DMS114 treated with DMSO at 0.1 percent for 48 hours (cell line): ENCODE results near the gene FGD4.

Source experiments
- DNase-seq: peaks from one replicate; lab custom pipeline; 2025; ENCODE audit not compliant: unreplicated experiment; lab: John Stamatoyannopoulos, UW

Gene FGD4

DNA sequence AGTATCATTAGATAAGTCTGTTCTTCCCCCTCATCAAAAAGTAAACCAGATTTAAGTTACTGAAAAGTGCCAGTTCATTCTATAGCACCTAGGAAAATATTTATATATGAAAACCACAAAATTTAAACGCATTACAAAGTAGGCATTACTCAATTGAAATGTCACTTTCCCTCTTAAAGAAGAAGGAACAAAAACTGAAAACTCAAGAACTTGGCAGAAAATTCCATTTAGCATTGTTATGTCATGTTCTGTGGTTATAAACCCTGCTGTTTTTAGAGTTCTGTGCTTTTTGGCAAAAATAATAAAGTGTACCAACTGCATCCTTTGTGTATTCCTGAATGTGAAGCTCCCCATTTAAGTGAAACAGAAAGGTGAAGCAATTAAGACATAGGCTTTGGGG lies 3.6 kb downstream of the FGD4 start:
- DNase-seq, result no peak

- no peak for DNase-seq
Observed at GRCh38 chr12:32407795-32408194, 8.4 kb downstream of the FGD4 start.

GRCh38 chr12:32413412-32413811 lies 14.1 kb downstream of the FGD4 start:
- DNase-seq, result no peak

DNA sequence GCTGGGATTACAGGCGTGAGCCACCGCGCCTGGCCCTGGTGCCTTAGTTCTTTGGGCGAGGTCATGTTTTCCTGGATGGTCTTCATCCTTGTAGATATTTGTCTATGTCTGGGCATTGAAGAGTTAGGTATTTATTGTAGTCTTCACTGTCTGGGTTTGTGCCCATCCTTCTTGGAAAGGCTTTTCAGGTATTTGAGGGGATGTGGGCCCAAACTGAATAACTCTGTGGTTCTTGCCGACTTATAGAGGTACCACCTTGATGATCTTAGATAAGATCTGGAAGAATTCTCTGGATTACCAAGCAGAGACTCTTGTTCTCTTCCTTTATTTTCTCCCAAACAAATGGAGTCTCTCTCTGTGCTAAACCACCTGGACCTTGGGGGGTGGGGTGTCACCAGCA lies 18.9 kb downstream of the FGD4 start:
- DNase-seq, result no peak

- DNase-seq, result no peak
Observed at GRCh38 chr12:32418903-32419519, 19.7 kb downstream of the FGD4 start.

- DNase-seq, result no peak
Observed at GRCh38 chr12:32419520-32419960, 20.2 kb downstream of the FGD4 start.

DNA sequence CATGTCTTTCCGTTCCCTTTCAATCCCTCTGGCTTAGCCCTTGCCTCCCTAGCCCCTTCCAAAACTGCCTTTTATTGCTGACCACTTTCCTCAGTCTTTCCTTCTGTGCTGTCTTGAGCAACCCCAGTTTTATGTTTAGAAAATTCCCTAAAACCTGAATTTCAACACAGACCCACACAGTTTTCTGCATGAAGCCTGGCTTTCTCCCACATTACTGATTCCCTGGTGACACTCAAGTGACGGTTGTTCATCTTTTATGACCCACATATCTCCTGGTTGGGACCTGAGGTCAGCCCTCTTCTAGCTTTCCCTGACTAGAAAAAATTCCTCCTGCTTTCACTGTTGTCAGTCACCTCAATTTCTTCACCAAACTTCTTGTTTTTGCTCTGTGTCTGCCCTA lies 21.0 kb downstream of the FGD4 start:
- DNase-seq, result no peak

DNA sequence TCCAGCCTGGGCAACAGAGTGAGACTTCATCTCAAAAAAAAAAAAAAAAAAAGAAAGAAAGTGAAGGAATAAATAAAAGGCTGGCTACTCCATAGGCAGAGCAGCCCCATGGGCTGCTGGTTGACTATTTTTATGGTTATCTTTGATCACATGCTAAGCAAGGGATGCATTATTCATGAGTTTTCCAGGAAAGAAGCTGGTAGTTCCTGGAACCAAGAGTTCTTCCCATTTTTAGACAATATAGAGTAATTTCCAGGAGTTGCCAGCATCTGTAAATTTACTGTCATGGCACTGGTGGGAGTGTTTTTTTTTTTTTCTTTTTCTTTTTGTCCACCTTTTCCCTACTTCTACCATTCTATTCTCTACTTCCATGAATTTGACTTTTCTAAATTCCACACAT lies 24.2 kb downstream of the FGD4 start:
- no peak for DNase-seq

DNA sequence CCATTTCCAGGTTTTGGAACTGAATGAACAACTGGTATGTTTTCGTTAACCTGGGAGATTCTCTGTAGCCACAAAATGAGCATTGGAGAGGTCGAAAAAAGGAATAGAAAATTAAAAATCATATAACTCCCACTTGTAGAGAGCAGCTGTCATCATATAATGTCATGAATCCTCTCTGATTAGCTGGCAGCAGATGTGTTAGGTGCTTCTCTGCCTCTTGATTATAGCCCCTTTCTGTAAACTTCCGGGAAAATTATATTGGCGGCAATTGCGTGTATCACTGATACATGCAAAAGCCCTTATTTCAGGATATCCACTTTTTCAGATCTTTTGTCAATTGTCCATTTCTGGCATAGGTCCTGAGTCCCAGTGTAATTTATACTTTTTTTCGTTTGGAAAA lies 31.7 kb downstream of the FGD4 start:
- no peak for DNase-seq

DNA sequence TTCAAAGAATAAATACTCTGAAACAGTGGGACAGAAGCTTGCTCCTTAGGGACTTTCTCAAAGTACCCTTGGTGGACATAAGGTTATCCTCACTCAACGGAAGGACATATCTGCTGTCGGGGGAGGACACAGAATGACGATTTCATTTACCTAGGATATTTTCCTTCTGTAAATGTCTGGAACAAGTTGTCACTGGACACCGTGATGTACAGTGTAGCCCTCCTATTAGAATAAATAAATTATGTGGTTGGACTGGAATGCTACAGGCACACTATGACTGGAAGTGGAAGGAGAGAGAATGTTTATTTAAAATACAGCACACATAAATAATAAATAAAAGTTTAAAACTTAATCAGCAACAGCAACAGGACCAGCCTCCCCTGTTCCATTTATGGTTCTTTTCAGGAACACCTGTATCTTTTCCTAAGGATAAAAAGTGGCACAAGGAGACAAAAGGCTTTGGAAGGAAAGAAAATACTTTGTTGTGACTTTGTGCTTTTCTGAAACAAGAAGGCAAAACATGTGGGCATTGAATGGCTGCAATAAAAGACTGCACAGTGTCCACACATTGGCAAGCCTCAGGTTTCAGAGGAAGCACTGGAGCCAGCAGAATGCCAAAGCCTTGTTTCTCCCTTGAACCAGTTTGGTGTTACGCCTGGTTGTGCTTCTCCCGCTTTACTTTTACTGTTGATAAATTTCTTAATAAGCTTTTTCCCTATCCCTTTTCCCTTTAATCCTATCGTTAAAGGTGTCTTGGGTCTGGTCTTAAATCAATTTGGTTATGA lies 36.8 kb downstream of the FGD4 start:
- no peak for DNase-seq

DNA sequence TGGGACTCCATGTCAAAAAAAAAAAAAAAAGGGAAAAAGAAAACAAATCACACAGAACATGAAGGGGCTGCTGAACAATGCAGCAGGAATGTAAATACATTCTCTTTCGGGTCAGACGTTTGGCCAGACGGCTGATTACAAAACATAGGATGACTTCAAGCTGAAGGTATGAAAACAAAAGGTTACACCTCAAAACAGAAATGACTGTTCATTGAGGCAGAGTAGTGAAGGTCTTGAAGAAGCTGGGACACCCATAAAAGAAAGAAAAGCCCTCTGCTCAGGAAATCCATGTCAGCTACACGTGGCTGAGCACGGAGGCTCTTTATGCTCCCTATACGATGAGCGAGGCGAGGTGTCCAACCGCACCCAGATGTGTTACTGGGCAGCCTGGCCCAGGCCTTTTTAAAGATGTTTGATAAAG lies 37.7 kb downstream of the FGD4 start:
- DNase-seq, result no peak

GRCh38 chr12:32440120-32440865 lies 40.9 kb downstream of the FGD4 start:
- no peak for DNase-seq

DNA sequence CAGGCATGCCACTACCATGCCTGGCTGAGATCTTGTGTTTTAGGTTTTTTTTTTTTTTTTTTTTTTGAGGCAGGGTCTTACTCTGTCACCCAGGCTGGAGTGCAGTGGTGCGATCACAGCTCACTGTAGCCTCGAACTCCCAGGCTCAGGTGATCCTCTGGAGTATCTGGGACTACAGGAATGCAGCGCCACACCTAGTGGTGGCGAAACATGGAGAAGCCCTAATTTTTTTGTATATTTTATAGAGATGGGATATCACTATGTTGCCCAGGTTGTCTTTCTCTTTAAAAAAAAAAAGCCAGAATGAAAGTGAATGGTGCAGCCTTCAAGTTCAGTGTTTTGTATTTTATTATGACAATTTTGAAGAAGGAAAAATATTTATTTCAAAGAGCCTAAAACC lies 44.1 kb downstream of the FGD4 start:
- DNase-seq, result no peak

DNA sequence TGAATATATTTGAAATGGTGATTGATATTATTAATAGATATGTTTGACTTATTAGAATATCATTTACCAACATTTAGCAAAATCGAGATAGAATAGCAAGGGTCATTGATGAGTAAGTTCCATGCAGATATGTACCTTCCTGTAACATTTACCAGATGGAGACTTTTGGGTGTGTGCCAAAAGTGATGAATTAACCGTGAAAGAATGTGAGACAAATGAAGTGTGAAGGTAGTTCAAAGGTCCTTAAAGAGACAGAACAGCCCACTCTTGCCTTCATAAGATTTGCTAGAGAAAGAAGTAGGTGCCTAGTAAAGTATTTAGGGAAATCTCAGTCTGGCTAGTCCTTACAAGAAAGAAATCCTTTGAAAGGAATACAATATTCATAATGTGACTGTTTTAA lies 45.5 kb downstream of the FGD4 start:
- no peak for DNase-seq

GRCh38 chr12:32445356-32445755 lies 46.0 kb downstream of the FGD4 start:
- DNase-seq, result no peak

DNA sequence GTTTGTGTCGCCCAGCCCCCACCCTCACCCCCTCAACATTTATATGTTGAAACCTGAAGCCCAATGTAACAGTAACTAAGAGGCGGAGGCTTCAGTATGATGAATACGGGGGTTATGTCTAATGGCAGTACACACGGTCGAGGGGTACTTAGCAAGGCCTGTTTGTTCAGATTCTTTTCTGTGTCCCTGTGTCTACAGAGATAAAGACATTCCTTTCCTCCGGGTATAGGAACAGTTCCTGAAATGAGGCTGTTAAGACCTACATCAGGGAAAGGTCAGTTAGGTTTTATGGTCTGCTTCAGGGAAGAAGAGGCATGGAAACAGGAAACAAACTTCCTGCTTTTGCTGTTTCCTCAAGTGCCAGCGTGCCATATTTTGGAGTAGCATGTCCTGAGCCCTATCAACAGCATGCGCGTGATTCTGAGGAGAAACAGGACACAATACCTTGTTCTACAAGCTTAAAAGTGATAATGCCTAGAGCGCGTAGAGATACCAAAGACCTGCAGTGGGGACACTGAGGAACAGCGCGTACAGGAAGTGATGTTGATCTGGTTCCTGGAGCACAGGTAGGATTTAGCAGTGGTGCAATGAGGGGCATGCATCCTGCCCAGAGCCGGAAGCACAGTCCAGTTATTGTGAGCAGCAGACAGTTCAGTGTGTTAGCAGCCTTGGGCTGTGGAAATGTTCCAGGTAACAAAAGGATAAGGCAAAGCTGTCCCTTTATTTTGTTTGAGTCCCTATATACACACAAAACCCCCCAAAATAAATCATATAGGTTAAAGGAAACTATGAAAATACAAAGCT lies 47.2 kb downstream of the FGD4 start:
- no peak for DNase-seq

- no peak for DNase-seq
Observed at GRCh38 chr12:32448586-32448985, 49.2 kb downstream of the FGD4 start.

- DNase-seq, result no peak
Observed at GRCh38 chr12:32450363-32450762, 51.0 kb downstream of the FGD4 start.

DNA sequence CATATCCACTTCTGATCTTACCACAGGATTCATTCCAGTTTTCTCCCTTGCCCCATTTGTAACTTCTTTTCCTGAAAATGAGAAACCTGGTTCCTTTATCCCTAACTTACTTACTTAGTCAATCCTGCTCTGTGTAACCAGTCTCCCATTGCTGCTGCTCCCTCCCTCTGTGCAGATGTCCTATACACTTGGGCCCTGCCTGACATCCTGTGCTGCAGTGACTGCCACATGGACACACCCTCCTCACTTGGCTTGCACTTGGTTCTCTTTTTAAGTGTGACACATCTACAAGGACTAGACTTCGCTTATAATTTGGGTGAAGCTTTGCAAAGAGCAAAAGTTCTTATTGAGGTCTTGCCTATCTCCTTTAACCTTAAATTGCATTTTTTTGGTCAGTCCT lies 51.4 kb downstream of the FGD4 start:
- no peak for DNase-seq

DNA sequence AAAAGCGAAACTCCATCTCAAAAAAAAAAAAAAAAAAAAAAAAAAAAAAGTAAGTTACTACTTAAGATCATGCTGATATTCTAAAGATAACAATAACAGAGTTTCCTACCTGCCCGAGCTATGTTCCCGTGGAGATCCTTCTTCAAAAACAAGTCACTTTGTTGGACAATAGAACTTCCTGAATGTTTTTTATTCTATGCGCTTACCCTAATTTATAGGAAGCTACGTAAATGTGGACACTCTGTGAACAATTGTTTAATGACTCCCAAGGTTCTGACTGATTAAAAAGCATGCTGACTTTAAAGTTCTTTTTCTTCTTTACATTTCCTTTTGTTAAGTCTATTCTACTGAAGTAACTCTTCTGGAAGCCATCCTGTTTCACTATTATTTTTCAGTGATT lies 52.5 kb downstream of the FGD4 start:
- no peak for DNase-seq

- DNase-seq, result no peak
Observed at GRCh38 chr12:32454075-32454474, 54.7 kb downstream of the FGD4 start.
